ENCODE data around the gene DCANP1.

Gene DCANP1

DNA sequence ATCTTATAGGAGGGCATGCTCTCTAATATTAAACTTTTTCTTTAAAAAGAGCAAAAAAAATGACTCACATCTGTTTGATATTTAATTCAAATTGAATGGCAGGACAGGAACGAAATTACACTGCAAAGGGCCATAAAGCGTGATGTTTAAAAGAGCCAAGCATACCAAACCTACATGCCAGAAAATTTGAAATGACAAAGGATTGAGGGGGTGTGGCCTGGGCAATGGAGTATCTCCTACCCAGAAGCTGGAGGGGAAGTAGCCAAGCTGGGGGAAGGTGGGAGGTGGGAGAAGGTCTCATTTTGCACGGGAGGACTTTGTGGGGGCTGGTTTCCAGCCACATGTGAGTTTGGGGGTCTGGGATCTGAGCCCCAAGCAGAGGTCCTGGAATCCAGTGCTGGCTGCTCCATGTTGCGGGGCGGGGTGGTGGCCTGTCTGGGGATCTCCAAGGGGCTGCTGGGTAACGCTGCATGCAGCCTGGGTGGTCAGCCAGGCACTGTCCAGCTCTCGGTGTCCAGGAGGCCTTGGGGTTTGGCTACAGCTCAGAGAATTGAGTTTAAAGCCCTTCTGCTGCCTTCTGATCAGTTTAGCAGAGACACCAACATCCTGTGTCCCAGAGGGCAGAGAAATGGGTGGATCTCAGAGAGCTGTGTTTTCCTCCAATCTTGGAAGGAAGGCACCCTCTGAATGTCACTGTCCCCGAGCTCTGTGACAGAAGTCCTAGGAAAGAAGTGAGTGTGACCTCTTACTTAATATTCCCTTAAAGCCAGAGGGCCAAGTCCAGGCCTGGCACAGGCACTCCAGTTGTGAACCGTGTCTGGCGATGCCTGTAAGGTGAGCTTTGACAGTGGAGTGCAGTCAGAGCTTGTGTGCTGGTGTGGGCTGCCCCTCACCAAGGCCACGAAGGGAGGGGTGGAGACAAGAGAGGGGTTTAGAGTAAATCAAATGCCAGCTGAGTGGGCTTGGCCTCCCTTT, 7.6 kb downstream of the DCANP1 start:
- DNase-seq: no peak

GRCh38 chr5:135438636-135439221, 8.4 kb downstream of the DCANP1 start:
- DNase-seq: no peak

- no peak for DNase-seq
Observed at GRCh38 chr5:135437796-135438560, 9.2 kb downstream of the DCANP1 start.

GRCh38 chr5:135437422-135437795, 9.7 kb downstream of the DCANP1 start:
- no peak for DNase-seq

GRCh38 chr5:135436951-135437418, 10.2 kb downstream of the DCANP1 start:
- no peak for DNase-seq

DNA sequence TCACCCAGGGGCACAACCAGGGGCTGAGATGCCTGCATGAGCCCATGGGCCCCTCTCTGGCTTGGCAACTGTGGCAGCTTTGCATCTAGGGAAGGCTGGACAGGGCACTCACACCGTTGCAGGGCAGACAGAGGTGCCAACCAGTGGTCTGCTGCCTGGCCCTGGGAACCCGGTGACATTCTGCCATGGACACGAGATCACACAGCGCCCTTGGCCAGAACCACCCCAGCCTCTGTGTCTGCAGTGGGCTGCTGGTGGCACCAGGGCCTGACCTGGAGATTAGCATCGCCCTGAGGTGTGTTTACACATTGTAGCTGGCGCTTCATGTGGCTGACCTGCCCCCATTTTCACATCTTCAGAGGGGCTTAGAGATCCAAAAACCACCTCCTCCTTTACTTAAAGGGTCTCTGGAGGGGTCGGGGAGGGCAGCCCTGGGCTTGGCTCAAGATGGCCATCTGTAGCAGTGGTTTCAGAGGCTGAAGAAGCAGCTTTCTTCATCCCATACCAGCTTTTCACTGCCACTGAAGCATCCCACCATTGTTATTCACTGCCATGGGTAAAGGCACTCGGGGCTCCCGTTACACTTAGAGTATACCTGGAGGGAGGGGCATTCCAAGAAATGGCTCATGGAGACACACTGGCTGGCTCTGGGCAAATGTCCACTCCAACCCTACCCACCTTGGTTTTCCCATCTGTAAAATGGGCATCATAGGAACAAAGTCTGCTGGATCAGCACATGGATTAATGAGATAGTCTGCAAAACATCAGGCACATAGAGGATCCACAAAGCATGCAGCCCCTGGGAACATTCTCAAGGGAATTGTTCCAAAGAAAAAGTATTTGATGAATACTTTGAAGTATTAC, 11.4 kb downstream of the DCANP1 start:
- no peak for DNase-seq

DNA sequence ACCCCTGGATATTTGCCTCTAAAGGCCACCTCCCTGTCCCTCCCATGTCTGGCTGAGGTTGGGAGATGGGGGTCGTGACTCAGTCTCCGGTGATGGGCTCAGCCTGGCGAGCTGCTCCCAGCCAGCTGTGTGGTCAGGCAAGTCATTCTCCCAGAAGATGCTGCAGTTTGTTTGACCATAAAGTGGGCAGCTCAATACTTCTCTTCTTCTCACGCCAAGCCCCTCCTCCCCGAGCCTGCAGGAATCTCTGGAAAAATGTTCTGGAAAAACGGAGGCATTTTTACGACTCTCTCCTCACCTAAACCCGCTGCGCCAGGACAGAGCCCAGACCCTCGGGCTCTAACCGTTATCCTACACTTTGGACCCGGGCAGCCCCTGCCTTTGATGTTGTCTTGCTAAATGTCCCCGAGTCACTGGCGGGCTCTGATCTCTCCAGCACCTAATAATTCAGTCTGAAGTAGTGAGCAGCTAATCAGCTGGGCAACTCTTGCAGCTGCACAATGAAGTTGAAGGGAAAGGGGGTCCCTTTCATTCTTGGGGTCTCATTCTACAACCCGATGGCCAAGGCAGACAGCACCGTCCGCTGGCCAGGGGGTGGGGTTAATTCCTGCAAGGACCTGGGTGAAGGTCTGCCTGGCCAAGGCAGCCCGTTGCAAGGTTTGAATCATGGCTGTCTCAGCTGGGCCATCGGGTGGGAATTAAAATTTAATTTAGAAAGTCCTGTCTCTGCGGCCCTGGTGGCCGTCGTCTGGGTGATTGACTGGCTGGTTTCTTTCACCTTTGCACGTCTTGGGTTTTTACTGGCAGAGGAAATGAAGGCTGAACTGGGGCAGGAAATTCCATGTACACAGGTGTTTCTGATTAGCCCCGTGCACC, 12.3 kb downstream of the DCANP1 start:
- no peak for DNase-seq

DNA sequence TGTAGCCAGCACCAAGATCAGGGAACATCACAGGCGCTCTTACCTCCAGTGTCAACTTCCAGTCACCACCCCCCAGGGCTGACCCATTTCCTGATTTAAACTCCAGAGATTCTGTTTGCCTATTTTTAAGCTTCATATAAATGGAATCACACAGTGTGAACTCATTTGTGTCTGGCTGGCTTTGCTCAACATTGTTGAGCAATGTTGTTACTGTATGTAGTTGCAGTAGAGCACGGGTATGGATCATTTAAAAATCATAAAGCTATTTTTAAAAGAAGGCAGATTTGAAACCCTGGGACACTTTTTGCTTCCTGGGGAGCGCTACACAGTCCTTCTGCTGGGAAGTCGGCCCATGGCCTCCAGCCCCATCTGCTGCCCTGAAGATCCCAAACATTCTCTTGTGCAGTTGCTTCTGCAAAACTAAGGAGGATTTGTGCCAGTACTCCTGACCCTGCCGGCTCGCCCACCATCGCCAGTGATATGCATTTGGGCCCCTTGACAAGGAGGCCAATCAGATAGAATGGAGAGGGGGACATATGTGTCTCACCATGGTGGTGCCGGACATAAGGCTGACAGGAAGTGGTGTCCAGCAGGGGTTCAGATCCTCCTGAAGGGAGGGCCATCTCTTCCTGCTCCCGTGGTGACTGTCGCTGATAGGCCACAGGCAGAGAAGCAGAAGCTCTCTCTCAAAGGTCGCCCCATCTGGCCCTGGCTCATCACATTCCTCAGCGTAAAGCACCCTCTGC, 13.3 kb downstream of the DCANP1 start:
- DNase-seq: no peak

DNA sequence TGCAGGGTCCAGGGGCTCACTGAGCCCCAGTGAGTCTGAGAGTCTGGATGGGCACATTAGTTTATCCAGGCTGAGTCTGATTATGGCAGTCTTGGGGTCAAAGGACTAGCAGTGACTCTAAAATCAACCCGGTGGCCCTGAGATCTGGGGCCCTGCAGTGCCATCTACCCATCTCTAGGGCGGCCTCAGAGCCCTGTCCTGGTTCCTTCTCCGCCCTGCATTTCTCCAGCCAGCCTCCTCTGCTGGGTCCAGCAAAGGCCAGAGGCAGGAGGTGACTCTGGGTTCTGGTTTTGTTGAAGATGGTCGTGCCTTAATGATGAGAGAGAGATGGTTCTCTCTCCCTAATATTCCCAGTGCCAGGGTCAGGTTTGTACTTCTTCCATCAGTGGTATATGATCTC, 15.0 kb downstream of the DCANP1 start:
- DNase-seq: no peak

DNA sequence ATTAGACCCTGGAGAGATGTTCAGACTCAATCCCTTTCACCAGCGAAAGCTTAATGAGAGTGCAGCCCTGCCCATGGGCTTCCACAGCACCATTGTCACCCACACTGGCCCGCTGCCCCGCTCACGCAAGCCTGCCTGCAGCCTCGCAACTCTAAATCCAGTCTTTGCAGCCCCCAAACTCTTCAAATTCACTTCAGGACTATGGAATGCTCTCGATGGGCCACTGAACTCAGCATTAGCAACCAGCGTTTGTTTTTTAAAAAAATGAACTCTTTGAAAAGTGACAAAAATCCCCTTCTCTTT, 17.1 kb downstream of the DCANP1 start:
- no peak for DNase-seq

DNA sequence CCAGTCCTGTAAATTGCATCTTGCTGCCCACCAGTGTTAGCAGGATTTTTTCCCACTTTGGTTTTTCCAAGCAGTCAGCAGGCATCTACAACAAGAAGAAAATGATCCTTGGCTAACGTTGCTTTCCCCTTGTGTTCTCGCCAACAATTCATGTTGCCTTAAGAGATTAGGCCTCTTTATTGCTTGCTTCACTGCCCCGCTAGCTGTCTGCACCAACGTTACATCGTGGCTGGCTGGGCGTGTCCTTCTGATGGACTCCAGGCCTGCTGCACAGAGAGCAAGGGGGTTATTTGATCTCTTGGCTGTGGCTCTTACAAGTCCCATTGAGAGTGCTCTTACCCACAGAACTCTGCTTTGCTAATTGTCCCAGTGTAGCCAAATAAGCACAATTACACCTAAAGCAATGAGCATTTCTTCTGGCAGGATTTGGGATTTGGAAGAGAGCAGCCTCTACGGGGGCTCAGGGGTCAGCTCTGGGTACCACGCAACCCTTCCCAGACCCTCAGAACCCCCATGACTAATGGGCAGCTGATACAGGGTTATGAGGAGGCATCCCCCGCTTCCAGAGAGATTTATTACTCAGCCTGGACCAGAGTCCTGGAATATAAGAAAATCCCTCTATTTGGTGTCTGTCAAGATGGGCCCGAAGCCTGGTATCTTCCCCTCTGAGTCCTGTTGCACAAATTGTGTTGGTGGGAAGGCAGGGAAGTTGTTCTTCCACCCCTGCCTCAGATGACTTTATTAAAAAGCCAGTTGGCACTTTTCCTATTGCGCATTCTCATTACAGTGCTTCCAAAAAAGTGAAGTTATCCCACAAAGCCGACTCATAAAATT, 17.6 kb downstream of the DCANP1 start:
- DNase-seq: no peak

DNA sequence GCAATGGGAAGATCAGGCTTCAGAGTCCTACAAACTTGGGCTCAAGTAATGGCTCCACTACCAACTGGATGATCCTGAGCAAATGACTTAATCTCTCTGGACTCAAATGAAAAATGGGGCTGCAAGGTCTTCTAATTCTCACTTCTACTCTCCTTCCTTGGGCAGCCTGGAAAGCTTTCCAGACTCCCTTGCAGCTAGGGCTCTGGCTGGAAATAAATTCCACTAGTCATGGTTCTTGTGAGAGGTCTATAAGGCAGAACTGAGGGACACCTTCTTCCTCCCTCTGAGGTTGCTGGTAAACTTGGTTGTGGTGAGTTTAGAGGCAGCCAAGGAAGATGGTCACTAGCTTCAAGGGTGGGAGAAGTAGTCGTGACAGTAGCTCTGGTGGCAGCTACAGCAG, 18.6 kb downstream of the DCANP1 start:
- DNase-seq: no peak

- no peak for DNase-seq
Observed at GRCh38 chr5:135426102-135427082, 20.8 kb downstream of the DCANP1 start.

DNA sequence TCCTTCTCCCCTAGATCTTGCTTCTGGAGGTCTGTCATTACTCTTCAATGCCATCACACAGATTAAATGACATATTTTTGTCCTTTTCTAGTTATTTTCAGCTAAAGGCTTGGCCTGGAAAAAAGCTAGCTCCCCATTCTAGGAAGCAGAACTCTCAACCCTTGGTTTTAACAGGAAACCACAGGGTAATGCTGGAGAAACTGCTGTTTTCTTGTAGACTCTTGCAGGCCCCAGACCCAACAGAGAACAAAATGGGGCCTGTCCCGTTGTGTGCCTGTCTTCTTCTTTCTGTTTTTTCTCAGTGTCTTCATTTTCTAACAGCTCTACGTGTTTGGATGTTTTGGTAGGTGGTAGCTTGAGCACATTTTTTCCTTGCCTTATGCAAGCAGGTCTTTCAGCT, 21.5 kb downstream of the DCANP1 start:
- no peak for DNase-seq

GRCh38 chr5:135423846-135424168, 23.3 kb downstream of the DCANP1 start:
- no peak for DNase-seq

- DNase-seq: no peak
Observed at GRCh38 chr5:135423146-135423845, 23.9 kb downstream of the DCANP1 start.

DNA sequence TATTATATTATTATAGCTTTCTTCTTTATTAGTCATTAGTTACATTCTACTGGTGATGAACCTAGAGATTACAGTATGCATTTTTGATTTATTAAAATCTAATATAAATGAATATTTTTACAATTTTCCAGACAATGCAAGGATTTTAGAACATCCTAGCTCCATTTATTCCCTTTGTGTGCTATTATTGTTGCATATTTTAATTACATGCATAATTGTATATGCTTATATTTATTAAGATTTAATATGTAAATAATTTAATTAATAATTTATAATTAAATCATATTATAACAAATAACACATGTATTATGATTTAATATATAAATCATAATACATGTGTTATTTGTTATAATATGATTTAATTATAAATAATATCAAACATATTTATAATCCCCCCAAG, 24.7 kb downstream of the DCANP1 start:
- DNase-seq: no peak

DNA sequence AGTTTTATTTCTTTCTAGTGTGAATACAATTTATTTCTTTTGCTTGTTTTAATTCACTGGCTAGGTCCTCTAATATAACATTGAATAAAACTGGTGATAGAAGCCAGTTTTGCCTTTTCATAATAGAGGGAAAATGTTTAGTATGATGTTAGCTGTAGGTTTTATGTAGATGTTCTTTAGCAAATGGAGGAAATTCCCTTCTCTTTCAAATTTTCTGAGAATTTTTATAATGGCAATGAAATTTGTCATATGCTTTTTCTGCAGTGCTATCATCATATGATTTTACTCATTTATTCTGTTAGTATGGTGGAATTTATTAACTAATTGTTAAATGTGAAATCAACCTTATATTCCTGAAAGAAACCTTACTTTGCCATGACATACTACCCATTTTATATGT, 30.1 kb downstream of the DCANP1 start:
- no peak for DNase-seq
